HUES48 (cell line): ENCODE data around the gene TPRN.

ENCODE experiments used
- H3K27ac ChIP-seq: one replicate; pipeline ENCODE4 v1.7.0; 2013; ENCODE audit warnings: low read depth, low read length, inconsistent platforms
- H3K27me3 ChIP-seq: 2 replicates; pipeline ENCODE4 v1.6.1; 2013; ENCODE audit warnings: mild to moderate bottlenecking, low read length; ENCODE audit not compliant: control insufficient read depth, insufficient read depth
- H3K36me3 ChIP-seq: 2 replicates; pipeline ENCODE4 v1.6.1; 2013; ENCODE audit warnings: low read length; ENCODE audit not compliant: control insufficient read depth, insufficient read depth
- H3K4me1 ChIP-seq: 2 replicates; pipeline ENCODE4 v1.6.1; 2013; ENCODE audit warnings: mild to moderate bottlenecking, low read length; ENCODE audit not compliant: control insufficient read depth, insufficient read depth
- H3K4me3 ChIP-seq: 2 replicates; pipeline ENCODE4 v1.5.1; 2013; ENCODE audit warnings: mild to moderate bottlenecking, low read depth, low read length
- H3K9ac ChIP-seq: 2 replicates; pipeline ENCODE4 v1.6.1; 2013; ENCODE audit warnings: mild to moderate bottlenecking, low read depth, low read length, moderate library complexity
- H3K9me3 ChIP-seq: 2 replicates; pipeline ENCODE4 v1.6.1; 2013; ENCODE audit warnings: low read length; ENCODE audit not compliant: control insufficient read depth, insufficient read depth

Gene TPRN

GRCh38 chr9:137171149-137171900 is 29.2 kb downstream of the TPRN start:
- peaks cover 82% of the 10 kb centered on the region for H3K27me3 ChIP-seq
- no peaks in the 10 kb centered on the region; the same call in 1 of the 2 replicates for H3K4me1 ChIP-seq
- no peaks in the 10 kb centered on the region for H3K36me3 ChIP-seq
- no peak overlapping the region for H3K4me3 ChIP-seq
- no peak overlapping the region for H3K9ac ChIP-seq
- no peak overlapping the region for H3K27ac ChIP-seq
- no peaks in the 10 kb centered on the region for H3K9me3 ChIP-seq

GRCh38 chr9:137170486-137171148 is 29.9 kb downstream of the TPRN start:
- no peaks in the 10 kb centered on the region; the same call in 1 of the 2 replicates for H3K4me1 ChIP-seq
- H3K9ac ChIP-seq: no peak overlapping the region
- H3K4me3 ChIP-seq: no peak overlapping the region
- H3K36me3 ChIP-seq: no peaks in the 10 kb centered on the region
- no peak overlapping the region for H3K27ac ChIP-seq
- H3K27me3 ChIP-seq: peaks cover 84% of the 10 kb centered on the region
- no peaks in the 10 kb centered on the region for H3K9me3 ChIP-seq

- Histone ChIP-seq H3K27ac (no peak within 1 kb of the TSS), H3K9me3 (no peaks in the 10 kb centered on the region), H3K36me3 (no peaks in the 10 kb centered on the region), H3K4me1 (no peaks in the 10 kb centered on the region; the same call in 1 of the 2 replicates), H3K4me3 (peak within 1 kb of the TSS; percentile 59), H3K9ac (no peak within 1 kb of the TSS), H3K27me3 (peaks cover 86% of the 10 kb centered on the region)
Measured at GRCh38 chr9:137169896-137170358, 30.6 kb downstream of the TPRN start, which contains the start of gene LRRC26. Gene LRRC26, minus strand, starts transcription at chr9:137170051. Its CDS starts 108 bp downstream, at chr9:137169943.

GRCh38 chr9:137168904-137169856 is 31.4 kb downstream of the TPRN start:
- Histone ChIP-seq H3K36me3 (no peaks in the 10 kb centered on the region), H3K27ac (no peak overlapping the region), H3K9ac (no peak overlapping the region), H3K9me3 (no peaks in the 10 kb centered on the region), H3K4me1 (no peaks in the 10 kb centered on the region; the same call in 1 of the 2 replicates), H3K27me3 (peaks cover 92% of the 10 kb centered on the region), H3K4me3 (peak overlapping the region; percentile 59)

- H3K27me3 ChIP-seq: peaks cover 92% of the 10 kb centered on the region
- no peaks in the 10 kb centered on the region for H3K9me3 ChIP-seq
- H3K4me1 ChIP-seq: no peaks in the 10 kb centered on the region; the same call in 1 of the 2 replicates
- no peak overlapping the region for H3K27ac ChIP-seq
- H3K36me3 ChIP-seq: no peaks in the 10 kb centered on the region
- no peak overlapping the region for H3K9ac ChIP-seq
- H3K4me3 ChIP-seq: peak overlapping the region; percentile 59; the same call in 1 of the 2 replicates
Measured at GRCh38 chr9:137168573-137168903, 32.0 kb downstream of the TPRN start.

GRCh38 chr9:137167747-137168572 is 32.6 kb downstream of the TPRN start:
- no peak overlapping the region for H3K27ac ChIP-seq
- H3K36me3 ChIP-seq: no peaks in the 10 kb centered on the region
- no peaks in the 10 kb centered on the region; the same call in 1 of the 2 replicates for H3K4me1 ChIP-seq
- H3K9ac ChIP-seq: no peak overlapping the region
- peak overlapping the region; percentile 59; the same call in 1 of the 2 replicates for H3K4me3 ChIP-seq
- H3K9me3 ChIP-seq: no peaks in the 10 kb centered on the region
- peaks cover 92% of the 10 kb centered on the region for H3K27me3 ChIP-seq

GRCh38 chr9:137167277-137167746 is 33.2 kb downstream of the TPRN start:
- H3K4me1 ChIP-seq: no peaks in the 10 kb centered on the region; the same call in 1 of the 2 replicates
- H3K9ac ChIP-seq: no peak overlapping the region
- H3K36me3 ChIP-seq: no peaks in the 10 kb centered on the region
- no peaks in the 10 kb centered on the region for H3K9me3 ChIP-seq
- no peak overlapping the region for H3K27ac ChIP-seq
- H3K4me3 ChIP-seq: no peak overlapping the region
- peaks cover 99% of the 10 kb centered on the region for H3K27me3 ChIP-seq

GRCh38 chr9:137166380-137167229 is 33.9 kb downstream of the TPRN start:
- no peaks in the 10 kb centered on the region for H3K36me3 ChIP-seq
- H3K4me1 ChIP-seq: no peaks in the 10 kb centered on the region; the same call in 1 of the 2 replicates
- no peak overlapping the region for H3K9ac ChIP-seq
- H3K27me3 ChIP-seq: peaks cover 99% of the 10 kb centered on the region
- H3K4me3 ChIP-seq: no peak overlapping the region
- no peaks in the 10 kb centered on the region for H3K9me3 ChIP-seq
- no peak overlapping the region for H3K27ac ChIP-seq

- H3K9ac ChIP-seq: no peak overlapping the region
- H3K4me1 ChIP-seq: no peaks in the 10 kb centered on the region; the same call in 1 of the 2 replicates
- peaks cover 98% of the 10 kb centered on the region for H3K27me3 ChIP-seq
- no peak overlapping the region for H3K27ac ChIP-seq
- H3K9me3 ChIP-seq: no peaks in the 10 kb centered on the region
- no peak overlapping the region for H3K4me3 ChIP-seq
- no peaks in the 10 kb centered on the region for H3K36me3 ChIP-seq
Measured at GRCh38 chr9:137165250-137165836, 35.2 kb downstream of the TPRN start.
